Sigmoid colon (tissue), 4 donors: ENCODE results near the gene RASAL2.

ENCODE experiments used
- EP300 ChIP-seq, 4 donors: sonication (generic); formaldehyde crosslinking; IDR thresholded peaks; one replicate each; pipeline ENCODE4 v1.6.1; 2017; ENCODE audit warnings: antibody characterized with exemption in 4 of 4
- POLR2A ChIP-seq, 2 donors: fragments of 450-650 bp; IDR thresholded peaks; one replicate each; pipeline ENCODE4 v1.6.1; 2016; ENCODE audit warnings: antibody characterized with exemption in 2 of 2, mild to moderate bottlenecking in 2 of 2, moderate library complexity in 2 of 2
- POLR2AphosphoS5 ChIP-seq, 4 donors: sonication (generic); formaldehyde crosslinking; IDR thresholded peaks; one replicate each; pipeline ENCODE4 v1.6.1; 2017; ENCODE audit warnings: antibody characterized with exemption in 4 of 4
- TF ChIP-seq, protein P1 (sequence below), 4 experiments: fragments of 450-650 bp in 3 of 4; fragments of 200-600 bp in 1 of 4; IDR thresholded peaks; one replicate each; pipeline ENCODE4 v1.5.1; 2016 to 2019; ENCODE audit warnings: antibody characterized with exemption in 4 of 4, mild to moderate bottlenecking in 3 of 4, moderate library complexity in 2 of 4

DNA sequence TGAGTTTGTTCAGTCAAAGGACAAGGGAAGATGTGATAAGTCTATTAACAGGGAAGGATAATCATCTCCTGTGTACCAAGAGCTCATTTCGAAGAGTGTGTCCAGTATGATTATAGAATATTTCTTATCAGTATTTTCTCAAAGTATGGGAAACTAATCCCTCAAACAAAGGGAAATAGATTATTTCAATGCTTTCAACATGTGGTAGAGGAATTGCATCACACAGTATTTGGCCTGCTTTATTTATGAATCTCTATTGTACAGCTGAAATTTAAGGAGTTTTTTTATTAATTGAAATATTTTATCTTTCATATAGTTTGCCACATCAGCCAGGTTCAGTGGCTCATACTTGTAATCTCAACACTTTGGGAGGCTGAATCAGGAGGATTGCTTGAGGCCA, 251.9 kb downstream of the RASAL2 start:
- TF ChIP-seq, protein P1, sequence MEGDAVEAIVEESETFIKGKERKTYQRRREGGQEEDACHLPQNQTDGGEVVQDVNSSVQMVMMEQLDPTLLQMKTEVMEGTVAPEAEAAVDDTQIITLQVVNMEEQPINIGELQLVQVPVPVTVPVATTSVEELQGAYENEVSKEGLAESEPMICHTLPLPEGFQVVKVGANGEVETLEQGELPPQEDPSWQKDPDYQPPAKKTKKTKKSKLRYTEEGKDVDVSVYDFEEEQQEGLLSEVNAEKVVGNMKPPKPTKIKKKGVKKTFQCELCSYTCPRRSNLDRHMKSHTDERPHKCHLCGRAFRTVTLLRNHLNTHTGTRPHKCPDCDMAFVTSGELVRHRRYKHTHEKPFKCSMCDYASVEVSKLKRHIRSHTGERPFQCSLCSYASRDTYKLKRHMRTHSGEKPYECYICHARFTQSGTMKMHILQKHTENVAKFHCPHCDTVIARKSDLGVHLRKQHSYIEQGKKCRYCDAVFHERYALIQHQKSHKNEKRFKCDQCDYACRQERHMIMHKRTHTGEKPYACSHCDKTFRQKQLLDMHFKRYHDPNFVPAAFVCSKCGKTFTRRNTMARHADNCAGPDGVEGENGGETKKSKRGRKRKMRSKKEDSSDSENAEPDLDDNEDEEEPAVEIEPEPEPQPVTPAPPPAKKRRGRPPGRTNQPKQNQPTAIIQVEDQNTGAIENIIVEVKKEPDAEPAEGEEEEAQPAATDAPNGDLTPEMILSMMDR (IDR thresholded peaks at IDR 0.05) = no peak
- TF ChIP-seq POLR2A (IDR thresholded peaks at IDR 0.05) = no peak
- no peak for TF ChIP-seq EP300 (IDR thresholded peaks at IDR 0.05)
- no peak for TF ChIP-seq POLR2AphosphoS5 (IDR thresholded peaks at IDR 0.05)
